HepG2 (cell line): ENCODE measurements around the gene ADGRG4. TPM values are rescaled to one million over a fixed set of nuclear protein-coding genes. Genes with fewer than 3 reads are reported as not detected.

Experiments used
- ATAC-seq: fragments of 200-7000 bp; cut with Tn5 transposase; 3 replicates; pipeline ENCODE4 v1.9.1; 2020; ENCODE audit warnings: mild to moderate bottlenecking, moderate library complexity
- BruUV-seq: library from RNA; stranded (reverse); fragments of 400-500 nt; replicated peaks from 2 replicates; lab custom pipeline; 2021; lab: Mats Ljungman, UMichigan
- CTCF ChIA-PET: fragments of 300-600 bp; formaldehyde crosslinking; extraction: SDS; loops from one replicate; lab custom pipeline; 2021; ENCODE audit warnings: low total read pairs, inconsistent platforms, low intra/inter-chr PET ratio; lab: Yijun Ruan, JAX
- POLR2A ChIA-PET: fragments of 350-600 bp; sonication (Branson Sonifier 250); formaldehyde crosslinking; loops from one replicate; lab custom pipeline; 2020; ENCODE audit warnings: antibody characterized with exemption, inconsistent platforms; lab: Yijun Ruan, JAX
- DNase-seq: peaks from one replicate; pipeline ENCODE4 v3.0.0-alpha.2; 2015; ENCODE audit warnings: low spot score
- FAIRE-seq: peaks from 3 replicates; lab custom pipeline; 2011; peaks lifted over from hg19 to GRCh38; lab: Jason Lieb, UNC
- H2AFZ ChIP-seq: one replicate; pipeline ENCODE4 v1.6.1; 2011; ENCODE audit warnings: low read length, inconsistent platforms
- H3K27ac ChIP-seq: fragments of 300-600 bp; 3 replicates; pipeline ENCODE4 v1.8.0; 2011; ENCODE audit warnings: mixed run types, mild to moderate bottlenecking, mixed read lengths, low read length, inconsistent platforms; ENCODE audit not compliant: insufficient read depth; ENCODE audit errors: extremely low read length
- H3K27me3 ChIP-seq, 2 experiments: fragments of 200-600 bp in 1 of 2; 2 replicates in 1 of 2; 3 replicates in 1 of 2; pipeline versions ENCODE4 v1.6.0 to v1.8.0; 2011; ENCODE audit warnings: low read length in 2 of 2, mild to moderate bottlenecking in 2 of 2, moderate library complexity in 2 of 2, inconsistent platforms in 1 of 2; ENCODE audit not compliant: insufficient read depth in 2 of 2, control insufficient read depth in 1 of 2
- H3K36me3 ChIP-seq, 2 experiments: fragments of 200-600 bp in 1 of 2; replicated peaks in 1 of 2; 2 replicates in 1 of 2; 3 replicates in 1 of 2; pipeline versions ENCODE4 v1.5.1 to v1.8.0; 2011; ENCODE audit warnings: low read length in 2 of 2, inconsistent platforms in 1 of 2; ENCODE audit not compliant: insufficient read depth in 2 of 2, control insufficient read depth in 1 of 2
- H3K4me1 ChIP-seq: 2 replicates; pipeline ENCODE4 v1.5.1; 2012; ENCODE audit warnings: low read length, inconsistent platforms; ENCODE audit not compliant: insufficient read depth
- H3K4me2 ChIP-seq: 2 replicates; pipeline ENCODE4 v1.6.0; 2011; ENCODE audit warnings: low read depth, low read length, inconsistent platforms
- H3K4me3 ChIP-seq, 3 experiments: fragments of 200-600 bp in 1 of 3; sonication (generic), shearing (Covaris generic) in 1 of 3; replicated peaks in 1 of 3; 2 replicates each; pipeline ENCODE4 v1.5.1; 2011 to 2016; ENCODE audit warnings: low read length in 3 of 3, inconsistent platforms in 2 of 3, low read depth in 2 of 3, mild to moderate bottlenecking in 2 of 3, control low read depth in 1 of 3, mixed read lengths in 1 of 3; ENCODE audit not compliant: insufficient read depth in 1 of 3
- H3K79me2 ChIP-seq: one replicate; pipeline ENCODE4 v1.6.1; 2011; ENCODE audit warnings: low read length, inconsistent platforms; ENCODE audit not compliant: insufficient read depth
- H3K9ac ChIP-seq: 2 replicates; pipeline ENCODE4 v1.6.0; 2011; ENCODE audit warnings: mild to moderate bottlenecking, low read depth, low read length, inconsistent platforms; ENCODE audit not compliant: insufficient read depth
- H3K9me3 ChIP-seq: 2 replicates; pipeline ENCODE4 v1.5.1; 2012; ENCODE audit warnings: mild to moderate bottlenecking, low read length
- H4K20me1 ChIP-seq: 2 replicates; pipeline ENCODE4 v1.6.0; 2011; ENCODE audit warnings: inconsistent platforms, mild to moderate bottlenecking, low read length, moderate library complexity; ENCODE audit not compliant: insufficient read depth
- AHR ChIP-seq: IDR thresholded peaks from 2 replicates; pipeline ENCODE4 v1.6.1; 2018; ENCODE audit warnings: missing genetic modification reagents, missing compliant biosample characterization
- CBX1 ChIP-seq: IDR thresholded peaks from one replicate; pipeline ENCODE4 v1.6.1; 2016; ENCODE audit warnings: antibody characterized with exemption, low read depth
- CHD2 ChIP-seq: IDR thresholded peaks from 2 replicates; pipeline ENCODE4 v1.6.1; 2011; ENCODE audit warnings: low read depth, low read length, improper control_type of control experiment
- DMAP1 ChIP-seq: IDR thresholded peaks from 2 replicates; pipeline ENCODE4 v1.6.1; 2016
- GFI1 ChIP-seq: sonication (generic); formaldehyde crosslinking; IDR thresholded peaks from 2 replicates; pipeline ENCODE4 v1.5.0; 2020; ENCODE audit warnings: missing genetic modification reagents, mild to moderate bottlenecking, borderline replicate concordance
- MAFG ChIP-seq: sonication (generic); formaldehyde crosslinking; IDR thresholded peaks from 2 replicates; pipeline ENCODE4 v1.5.1; 2020; ENCODE audit warnings: mild to moderate bottlenecking, missing genetic modification reagents
- MATR3 ChIP-seq: sonication (generic); formaldehyde crosslinking; IDR thresholded peaks from 2 replicates; pipeline ENCODE4 v1.4.0; 2020; ENCODE audit warnings: missing genetic modification reagents
- MEIS1 ChIP-seq: sonication (generic); formaldehyde crosslinking; IDR thresholded peaks from 2 replicates; pipeline ENCODE4 v1.9.0; 2021; ENCODE audit warnings: mild to moderate bottlenecking, missing genetic modification reagents, moderate library complexity, borderline replicate concordance
- RAD51 ChIP-seq: fragments of 450-650 bp; IDR thresholded peaks from 2 replicates; pipeline ENCODE4 v1.6.1; 2016; ENCODE audit warnings: borderline replicate concordance
- THAP7 ChIP-seq: sonication (generic); formaldehyde crosslinking; IDR thresholded peaks from 2 replicates; pipeline ENCODE4 v1.8.1; 2023; ENCODE audit warnings: mild to moderate bottlenecking, missing genetic modification reagents
- ZBTB2 ChIP-seq: sonication (generic); formaldehyde crosslinking; IDR thresholded peaks from 2 replicates; pipeline ENCODE4 v1.8.0; 2022; ENCODE audit warnings: low read depth, missing genetic modification reagents
- ZC3H13 ChIP-seq: sonication (generic); formaldehyde crosslinking; IDR thresholded peaks from 2 replicates; pipeline ENCODE4 v1.8.1; 2023; ENCODE audit warnings: mild to moderate bottlenecking, missing genetic modification reagents, moderate library complexity
- ZNF101 ChIP-seq: sonication (generic); formaldehyde crosslinking; IDR thresholded peaks from 2 replicates; pipeline ENCODE4 v1.4.0; 2020; ENCODE audit warnings: mild to moderate bottlenecking, low read depth, missing genetic modification reagents, borderline replicate concordance
- ZNF143 ChIP-seq: sonication (generic); formaldehyde crosslinking; IDR thresholded peaks from 2 replicates; pipeline ENCODE4 v1.4.0; 2020; ENCODE audit warnings: missing genetic modification reagents
- ZNF234 ChIP-seq: sonication (generic); formaldehyde crosslinking; conservative IDR thresholded peaks from 2 replicates; pipeline ENCODE4 v1.5.1; 2020; ENCODE audit warnings: mild to moderate bottlenecking, missing genetic modification reagents
- ZNF446 ChIP-seq: sonication (generic); formaldehyde crosslinking; IDR thresholded peaks from 2 replicates; pipeline ENCODE4 v1.5.0; 2020; ENCODE audit warnings: mild to moderate bottlenecking, missing genetic modification reagents
- ZNF512B ChIP-seq: sonication (generic); formaldehyde crosslinking; IDR thresholded peaks from 2 replicates; pipeline ENCODE4 v1.5.1; 2020; ENCODE audit warnings: missing genetic modification reagents, mild to moderate bottlenecking, borderline replicate concordance
- WGBS: methylation state at CpG from one replicate; pipeline ENCODE4 v1.1.6; 2017; ENCODE audit warnings: low lambda C conversion rate; 5-methylcytosine and 5-hydroxymethylcytosine counted together
- in situ Hi-C: cut with HindIII; loops from 2 replicates; pipeline ENCODE4 v1.10.0; 2017; ENCODE audit warnings: low pct_unique_long_range_greater_than_20kb; ENCODE audit not compliant: extremely low pct_ligation_motif_present
- intact Hi-C: fragments of 100-400 bp; cut with micrococcal nuclease; formaldehyde crosslinking; loops from one replicate; pipeline ENCODE4 v1.10.0; 2022; ENCODE audit not compliant: unreplicated experiment
- polyA plus RNA-seq, 8 experiments: library from polyadenylated mRNA; depleted of rRNA in 3 of 8; stranded (reverse) in 7 of 8; unstranded in 1 of 8; fragments of >200 nt; fragmentation: Illumina TruSeq in 4 of 8; extraction: Trizol in 4 of 8; gene quantifications; 2 replicates each; pipeline versions ENCODE4 v1.2.1 to v1.2.3, GENCODE V29; 2011 to 2016; ENCODE audit warnings: low read depth in 4 of 8, missing spikeins in 1 of 8, mixed read lengths in 1 of 8; ENCODE audit not compliant: insufficient read depth in 1 of 8
- total RNA-seq, 5 experiments: library from RNA; depleted of rRNA; stranded (reverse); fragments of >200 nt; fragmentation: Illumina TruSeq; extraction: Trizol; gene quantifications; 2 replicates each; pipeline ENCODE4 v1.2.3, GENCODE V29; 2016; ENCODE audit warnings: low read depth in 1 of 5
- TF ChIP-seq, protein P1 (sequence below): fragments of 450-650 bp; IDR thresholded peaks from 2 replicates; pipeline ENCODE4 v1.6.1; 2016

Gene ADGRG4
- total and polyA plus RNA-seq, 2 of the 13 experiments (the other 11 are each of a cell fraction or from before 2014, with no cell fraction given) = not detected

- TF ChIP-seq GFI1 (CRISPR knock-in tag) (no peak), RAD51 (no peak), CHD2 (no peak), MAFG (CRISPR knock-in tag) (no peak), ZBTB2 (CRISPR knock-in tag) (no peak)
These were observed 28.4 kb upstream of the ADGRG4 start (continued) for GRCh38 chrX:136272325-136272724.

DNA sequence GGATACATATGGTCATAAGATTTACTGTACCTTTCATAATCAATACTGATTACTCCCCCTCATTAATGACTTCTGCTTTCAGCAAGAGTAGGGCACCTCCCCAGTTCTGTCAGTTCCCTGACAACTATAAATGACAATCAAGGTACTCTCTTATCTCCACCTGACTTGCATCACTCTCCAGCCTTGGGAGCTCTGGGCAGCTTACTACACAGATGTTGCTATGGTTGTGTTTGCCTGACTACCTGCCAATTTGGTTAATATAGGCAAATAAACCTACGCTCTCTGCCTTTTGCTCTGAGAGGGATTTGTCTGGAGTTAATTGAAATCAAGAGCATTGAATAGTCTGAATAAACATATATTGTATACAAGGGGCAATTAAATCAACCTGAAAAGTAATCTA is 26.8 kb upstream of the ADGRG4 start:
- intact Hi-C loops = no loop called here
- in situ Hi-C loops = no loop called here
- 70% methylated on average over 1 of the region's 1 CpG for WGBS
- no peak for TF ChIP-seq ZNF234 (CRISPR knock-in tag)
- no peak for TF ChIP-seq ZC3H13 (CRISPR knock-in tag)
- no peak for TF ChIP-seq ZNF512B
- TF ChIP-seq MATR3 (CRISPR knock-in tag) = no peak
- TF ChIP-seq MEIS1 (CRISPR knock-in tag) = no peak
- TF ChIP-seq CBX1 = no peak
- no peak for TF ChIP-seq DMAP1
- TF ChIP-seq, protein P1, sequence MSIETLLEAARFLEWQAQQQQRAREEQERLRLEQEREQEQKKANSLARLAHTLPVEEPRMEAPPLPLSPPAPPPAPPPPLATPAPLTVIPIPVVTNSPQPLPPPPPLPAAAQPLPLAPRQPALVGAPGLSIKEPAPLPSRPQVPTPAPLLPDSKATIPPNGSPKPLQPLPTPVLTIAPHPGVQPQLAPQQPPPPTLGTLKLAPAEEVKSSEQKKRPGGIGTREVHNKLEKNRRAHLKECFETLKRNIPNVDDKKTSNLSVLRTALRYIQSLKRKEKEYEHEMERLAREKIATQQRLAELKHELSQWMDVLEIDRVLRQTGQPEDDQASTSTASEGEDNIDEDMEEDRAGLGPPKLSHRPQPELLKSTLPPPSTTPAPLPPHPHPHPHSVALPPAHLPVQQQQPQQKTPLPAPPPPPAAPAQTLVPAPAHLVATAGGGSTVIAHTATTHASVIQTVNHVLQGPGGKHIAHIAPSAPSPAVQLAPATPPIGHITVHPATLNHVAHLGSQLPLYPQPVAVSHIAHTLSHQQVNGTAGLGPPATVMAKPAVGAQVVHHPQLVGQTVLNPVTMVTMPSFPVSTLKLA = no peak
- TF ChIP-seq ZNF101 (CRISPR knock-in tag) = no peak
- no peak for TF ChIP-seq ZNF143 (CRISPR knock-in tag)
- no peak for TF ChIP-seq ZNF446
- no peak for TF ChIP-seq THAP7 (CRISPR knock-in tag)
- no peak for TF ChIP-seq AHR (CRISPR knock-in tag)

More for the DNA sequence above, 26.8 kb upstream of the ADGRG4 start:
- Histone ChIP-seq H3K9me3 (no peaks in the 10 kb centered on the region), H3K4me2 (no peak overlapping the region), H3K27ac (no peak overlapping the region), H3K4me1 (no peaks in the 10 kb centered on the region), H3K4me3 (no peak overlapping the region), H2AFZ (no peak overlapping the region), H3K9ac (no peak overlapping the region), H3K36me3 (no peaks in the 10 kb centered on the region), H3K79me2 (no peaks in the 10 kb centered on the region), H3K27me3 (no peaks in the 10 kb centered on the region), H4K20me1 (no peaks in the 10 kb centered on the region)
- no peak for ATAC-seq
- ChIA-PET POLR2A (no interaction called here), CTCF (no interaction called here)
- BruUV-seq = no TSS peak
- no peak for DNase-seq
- FAIRE-seq = no peak
